H9 (cell line): ENCODE results near the gene LDB1. TPM values are rescaled to one million over a fixed set of nuclear protein-coding genes. Genes with fewer than 3 reads are reported as not detected.

Experiments
- DNase-seq: peaks from one replicate; pipeline ENCODE4 v3.0.0-alpha.2; 2017
- H2AFZ ChIP-seq: one replicate; pipeline ENCODE4 v1.6.1; 2013; ENCODE audit warnings: mild to moderate bottlenecking, low read length, control low read depth, moderate library complexity
- H2AK5ac ChIP-seq: 2 replicates; pipeline ENCODE4 v1.6.1; 2013; ENCODE audit warnings: low read length, control low read depth, mixed read lengths; ENCODE audit not compliant: insufficient read length
- H2BK120ac ChIP-seq: one replicate; pipeline ENCODE4 v1.6.1; 2013; ENCODE audit warnings: low read depth, mild to moderate bottlenecking, low read length, control low read depth, inconsistent platforms; ENCODE audit not compliant: poor library complexity, severe bottlenecking
- H2BK12ac ChIP-seq: 2 replicates; pipeline ENCODE4 v1.6.1; 2013; ENCODE audit warnings: low read length, control low read depth, mixed read lengths, low read depth; ENCODE audit not compliant: insufficient read length
- H2BK15ac ChIP-seq: 2 replicates; pipeline ENCODE4 v1.6.1; 2013; ENCODE audit warnings: low read depth, low read length, control low read depth
- H2BK20ac ChIP-seq: one replicate; pipeline ENCODE4 v1.6.1; 2013; ENCODE audit warnings: low read depth, mild to moderate bottlenecking, low read length, control low read depth, inconsistent platforms; ENCODE audit not compliant: poor library complexity, severe bottlenecking
- H2BK5ac ChIP-seq: 2 replicates; pipeline ENCODE4 v1.6.1; 2013; ENCODE audit warnings: low read length, control low read depth, mixed read lengths; ENCODE audit not compliant: insufficient read length
- H3K14ac ChIP-seq: 2 replicates; pipeline ENCODE4 v1.6.1; 2013; ENCODE audit warnings: low read length, control low read depth; ENCODE audit not compliant: insufficient read depth
- H3K18ac ChIP-seq: 2 replicates; pipeline ENCODE4 v1.6.1; 2013; ENCODE audit warnings: low read depth, mild to moderate bottlenecking, mixed read lengths, low read length, control low read depth; ENCODE audit not compliant: insufficient read length
- H3K23ac ChIP-seq: 2 replicates; pipeline ENCODE4 v1.6.1; 2013; ENCODE audit warnings: low read length, control low read depth, mixed read lengths, low read depth; ENCODE audit not compliant: insufficient read length
- H3K23me2 ChIP-seq: 2 replicates; pipeline ENCODE4 v1.6.1; 2013; ENCODE audit warnings: low read depth, mild to moderate bottlenecking, mixed read lengths, low read length, control low read depth; ENCODE audit not compliant: insufficient read length, poor library complexity, severe bottlenecking
- H3K27ac ChIP-seq: 2 replicates; pipeline ENCODE4 v1.5.1; 2013; ENCODE audit warnings: low read length, control low read depth, mixed read lengths, low read depth; ENCODE audit not compliant: insufficient read length
- H3K27me3 ChIP-seq: 2 replicates; pipeline ENCODE4 v1.6.1; 2013; ENCODE audit warnings: low read length, control low read depth, inconsistent platforms; ENCODE audit not compliant: insufficient read depth
- H3K4ac ChIP-seq: 2 replicates; pipeline ENCODE4 v1.6.1; 2013; ENCODE audit warnings: low read depth, mild to moderate bottlenecking, control low read depth, inconsistent platforms, low read length, moderate library complexity
- H3K4me1 ChIP-seq: 2 replicates; pipeline ENCODE4 v1.6.1; 2013; ENCODE audit warnings: low read length, control low read depth, inconsistent platforms; ENCODE audit not compliant: insufficient read depth
- H3K4me2 ChIP-seq: 2 replicates; pipeline ENCODE4 v1.6.1; 2013; ENCODE audit warnings: low read length, control low read depth, mixed read lengths; ENCODE audit not compliant: insufficient read length, insufficient read depth
- H3K56ac ChIP-seq: 2 replicates; pipeline ENCODE4 v1.6.1; 2013; ENCODE audit warnings: low read depth, mild to moderate bottlenecking, mixed read lengths, low read length, control low read depth; ENCODE audit not compliant: insufficient read length
- H3K79me1 ChIP-seq: 2 replicates; pipeline ENCODE4 v1.6.1; 2013; ENCODE audit warnings: low read depth, mild to moderate bottlenecking, moderate library complexity, low read length, control low read depth, inconsistent platforms; ENCODE audit not compliant: insufficient read depth, poor library complexity, severe bottlenecking
- H3K79me2 ChIP-seq: 2 replicates; pipeline ENCODE4 v1.6.1; 2013; ENCODE audit warnings: low read length, control low read depth, inconsistent platforms; ENCODE audit not compliant: insufficient read depth
- H3K9ac ChIP-seq: 2 replicates; pipeline ENCODE4 v1.6.1; 2013; ENCODE audit warnings: low read length, control low read depth, mixed read lengths; ENCODE audit not compliant: insufficient read length; ENCODE audit errors: extremely low read depth
- H3K9me3 ChIP-seq: one replicate; pipeline ENCODE4 v1.6.1; 2013; ENCODE audit warnings: low read depth, low read length, inconsistent platforms; ENCODE audit not compliant: control insufficient read depth
- H3T11ph ChIP-seq: one replicate; pipeline ENCODE4 v1.6.1; 2013; ENCODE audit warnings: mild to moderate bottlenecking, low read length, control low read depth, inconsistent platforms
- H4K20me1 ChIP-seq: one replicate; pipeline ENCODE4 v1.6.1; 2013; ENCODE audit not compliant: control insufficient read depth, insufficient read length, insufficient read depth
- H4K5ac ChIP-seq: 2 replicates; pipeline ENCODE4 v1.6.1; 2013; ENCODE audit warnings: low read depth, mild to moderate bottlenecking, mixed read lengths, low read length, control low read depth; ENCODE audit not compliant: insufficient read length
- H4K8ac ChIP-seq: replicated peaks from 2 replicates; pipeline ENCODE4 v1.6.1; 2013; ENCODE audit warnings: low read length, control low read depth, mixed read lengths, low read depth; ENCODE audit not compliant: insufficient read length
- H4K91ac ChIP-seq: 2 replicates; pipeline ENCODE4 v1.6.1; 2013; ENCODE audit warnings: low read depth, mild to moderate bottlenecking, moderate library complexity, mixed read lengths, low read length, control low read depth; ENCODE audit not compliant: insufficient read length
- H3K27ac Mint-ChIP-seq, 3 experiments: 2 replicates in 2 of 3; 3 replicates in 1 of 3; pipeline ENCODE4 v1.8.0; 2020 to 2021; ENCODE audit warnings: mixed read lengths in 3 of 3, mild to moderate bottlenecking in 1 of 3, moderate library complexity in 1 of 3
- H3K27me3 Mint-ChIP-seq: 2 replicates; pipeline ENCODE4 v1.8.0; 2021; ENCODE audit warnings: low read depth, mild to moderate bottlenecking, moderate library complexity, mixed read lengths
- H3K36me3 Mint-ChIP-seq, 3 experiments: 2 replicates in 2 of 3; 3 replicates in 1 of 3; pipeline ENCODE4 v1.8.0; 2020 to 2021; ENCODE audit warnings: low read depth in 3 of 3, mixed read lengths in 3 of 3; ENCODE audit not compliant: insufficient read depth in 1 of 3
- H3K4me1 Mint-ChIP-seq, 2 experiments: 2 replicates each; pipeline ENCODE4 v1.8.0; 2020; ENCODE audit warnings: mixed read lengths in 2 of 2
- H3K4me3 Mint-ChIP-seq, 2 experiments: 2 replicates in 1 of 2; 3 replicates in 1 of 2; pipeline ENCODE4 v1.8.0; 2020 to 2021; ENCODE audit warnings: mild to moderate bottlenecking in 2 of 2, mixed read lengths in 2 of 2, moderate library complexity in 1 of 2
- H3K9me3 Mint-ChIP-seq, 2 experiments: 2 replicates in 1 of 2; 3 replicates in 1 of 2; pipeline ENCODE4 v1.8.0; 2020; ENCODE audit warnings: mild to moderate bottlenecking in 2 of 2, mixed read lengths in 2 of 2, moderate library complexity in 1 of 2
- WGBS: extraction: QIAGEN DNeasy Blood & Tissue Kit; methylation state at CpG from one replicate; pipeline ENCODE4 v1.1.7; 2013; ENCODE audit warnings: missing lambda C conversion rate, low lambda C conversion rate, mixed read lengths; ENCODE audit not compliant: insufficient read length; ENCODE audit errors: extremely low coverage; 5-methylcytosine and 5-hydroxymethylcytosine counted together
- total RNA-seq: library from RNA; stranded (reverse); gene quantifications from 2 replicates; pipeline ENCODE4 v1.2.1, GENCODE V29; 2021
- TF ChIP-seq, protein P1 (sequence below): fragments of 200-600 bp; sonication (generic); conservative IDR thresholded peaks from 3 replicates; pipeline ENCODE4 v1.8.0; 2021; ENCODE audit warnings: antibody characterized with exemption, mild to moderate bottlenecking

The LDB1 gene
- total RNA-seq, 1 experiment from 2014 or later, result 80.5 TPM

DNA sequence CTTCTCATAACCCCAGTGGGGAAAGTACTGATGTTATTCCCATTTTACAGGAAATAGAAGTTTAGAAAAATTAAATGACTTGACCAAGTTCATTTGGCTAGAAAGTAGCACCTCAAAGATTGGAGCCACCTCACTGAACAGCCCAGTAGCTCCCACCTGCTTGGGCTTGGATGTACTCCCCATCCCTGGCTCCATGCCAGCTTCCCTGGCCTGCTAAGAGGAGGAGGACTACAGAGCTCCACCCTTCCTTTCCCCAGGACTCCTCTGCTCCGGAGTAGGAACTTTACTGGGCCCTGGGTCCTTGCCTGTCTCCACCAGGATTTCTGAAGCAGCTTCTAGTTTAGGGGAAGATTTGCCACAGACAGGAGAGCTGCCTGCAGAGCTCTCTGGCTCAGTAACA, 52.0 kb downstream of the LDB1 start:
- no peaks in the 10 kb centered on the region for H3K9me3 ChIP-seq
- no peak overlapping the region for H2BK15ac ChIP-seq
- no peak overlapping the region for H3K23ac ChIP-seq
- Mint-ChIP-seq H3K4me1 (peaks cover 17 to 18% of the 10 kb centered on the region in 2 experiments), H3K27ac (peak overlapping the region in 1 of 3 experiments; percentile 52; a peak in 1 of 7 replicates), H3K27me3 (peaks cover 9% of the 10 kb centered on the region), H3K36me3 (no peaks in the 10 kb centered on the region), H3K9me3 (no peaks in the 10 kb centered on the region), H3K4me3 (no peak overlapping the region)
- H3T11ph ChIP-seq, result no peak overlapping the region
- H4K5ac ChIP-seq, result no peak overlapping the region
- H2AFZ ChIP-seq, result no peak overlapping the region
- no peak overlapping the region for H2AK5ac ChIP-seq
- no peaks in the 10 kb centered on the region for H3K4me1 ChIP-seq
- H3K27ac ChIP-seq, result no peak overlapping the region
- H3K9ac ChIP-seq, result no peak overlapping the region
- no peak overlapping the region for H4K8ac ChIP-seq
- TF ChIP-seq, protein P1, sequence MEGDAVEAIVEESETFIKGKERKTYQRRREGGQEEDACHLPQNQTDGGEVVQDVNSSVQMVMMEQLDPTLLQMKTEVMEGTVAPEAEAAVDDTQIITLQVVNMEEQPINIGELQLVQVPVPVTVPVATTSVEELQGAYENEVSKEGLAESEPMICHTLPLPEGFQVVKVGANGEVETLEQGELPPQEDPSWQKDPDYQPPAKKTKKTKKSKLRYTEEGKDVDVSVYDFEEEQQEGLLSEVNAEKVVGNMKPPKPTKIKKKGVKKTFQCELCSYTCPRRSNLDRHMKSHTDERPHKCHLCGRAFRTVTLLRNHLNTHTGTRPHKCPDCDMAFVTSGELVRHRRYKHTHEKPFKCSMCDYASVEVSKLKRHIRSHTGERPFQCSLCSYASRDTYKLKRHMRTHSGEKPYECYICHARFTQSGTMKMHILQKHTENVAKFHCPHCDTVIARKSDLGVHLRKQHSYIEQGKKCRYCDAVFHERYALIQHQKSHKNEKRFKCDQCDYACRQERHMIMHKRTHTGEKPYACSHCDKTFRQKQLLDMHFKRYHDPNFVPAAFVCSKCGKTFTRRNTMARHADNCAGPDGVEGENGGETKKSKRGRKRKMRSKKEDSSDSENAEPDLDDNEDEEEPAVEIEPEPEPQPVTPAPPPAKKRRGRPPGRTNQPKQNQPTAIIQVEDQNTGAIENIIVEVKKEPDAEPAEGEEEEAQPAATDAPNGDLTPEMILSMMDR, result no peak
- H3K79me1 ChIP-seq, result peaks cover 3% of the 10 kb centered on the region
- no peak overlapping the region for H3K18ac ChIP-seq
- no peak overlapping the region for H4K91ac ChIP-seq
- H3K56ac ChIP-seq, result no peak overlapping the region
- no peaks in the 10 kb centered on the region for H3K27me3 ChIP-seq
- H3K14ac ChIP-seq, result no peak overlapping the region
- H2BK20ac ChIP-seq, result no peak overlapping the region
- no peak for DNase-seq
- H3K4ac ChIP-seq, result no peak overlapping the region
- no peak overlapping the region for H2BK5ac ChIP-seq
- H2BK12ac ChIP-seq, result no peak overlapping the region
- H4K20me1 ChIP-seq, result no peaks in the 10 kb centered on the region
- no peak overlapping the region for H3K4me2 ChIP-seq
- no CpG with 5 or more reads among the region's 1 CpG for WGBS
- H3K79me2 ChIP-seq, result no peaks in the 10 kb centered on the region; the same call in 1 of the 2 replicates
- H2BK120ac ChIP-seq, result no peak overlapping the region
- peaks cover 9% of the 10 kb centered on the region for H3K23me2 ChIP-seq
